DMS53 treated with DMSO at 0.1 percent for 48 hours (cell line): ENCODE results near the gene CNTNAP5.
A peak's percentile ranks its signal among the peaks of the same experiment; 100 is the strongest.

Source experiments
- DNase-seq: peaks from one replicate; lab custom pipeline; 2025; ENCODE audit not compliant: unreplicated experiment; lab: John Stamatoyannopoulos, UW

CNTNAP5 gene

DNA sequence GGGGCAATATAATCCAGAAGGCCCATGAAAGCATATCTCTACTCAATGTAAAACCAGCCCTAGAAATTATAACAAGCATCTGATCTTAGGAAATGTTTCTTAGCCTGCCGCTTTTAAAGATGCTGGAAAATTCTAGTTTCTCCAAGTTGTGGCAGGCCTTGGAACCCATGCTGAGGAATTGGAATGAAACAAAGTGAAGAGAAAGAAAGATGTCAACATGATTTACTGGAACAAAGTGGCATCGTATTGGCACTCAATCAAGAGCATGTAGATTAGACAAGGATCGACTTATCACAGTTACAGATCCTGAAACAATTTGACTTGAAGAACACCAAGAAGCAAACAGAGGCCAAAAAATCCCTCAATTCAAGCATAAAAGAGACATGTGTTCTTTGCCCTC lies 28.7 kb downstream of the CNTNAP5 start:
- DNase-seq, result no peak

GRCh38 chr2:124063596-124063995 lies 38.5 kb downstream of the CNTNAP5 start:
- no peak for DNase-seq

- no peak for DNase-seq
Measured at GRCh38 chr2:124065636-124066035, 40.5 kb downstream of the CNTNAP5 start.

DNA sequence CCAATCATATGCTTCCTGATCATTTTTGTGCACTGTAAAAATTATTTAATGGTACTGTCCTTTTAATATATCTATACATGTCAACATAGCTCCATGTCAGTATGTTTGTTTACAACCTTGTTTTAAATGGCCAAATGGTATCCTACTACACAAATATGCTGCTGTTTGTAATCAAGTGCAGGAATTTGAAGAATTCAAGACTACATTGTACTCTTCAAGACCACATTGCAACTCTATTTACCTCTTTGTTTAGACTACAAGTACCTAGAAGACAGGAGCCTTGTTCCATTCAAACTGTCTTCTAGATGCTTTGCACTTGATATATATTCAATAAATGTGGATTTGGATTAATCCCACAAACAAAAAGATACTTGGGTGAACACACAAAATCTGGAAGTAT lies 41.7 kb downstream of the CNTNAP5 start:
- no peak for DNase-seq

DNA sequence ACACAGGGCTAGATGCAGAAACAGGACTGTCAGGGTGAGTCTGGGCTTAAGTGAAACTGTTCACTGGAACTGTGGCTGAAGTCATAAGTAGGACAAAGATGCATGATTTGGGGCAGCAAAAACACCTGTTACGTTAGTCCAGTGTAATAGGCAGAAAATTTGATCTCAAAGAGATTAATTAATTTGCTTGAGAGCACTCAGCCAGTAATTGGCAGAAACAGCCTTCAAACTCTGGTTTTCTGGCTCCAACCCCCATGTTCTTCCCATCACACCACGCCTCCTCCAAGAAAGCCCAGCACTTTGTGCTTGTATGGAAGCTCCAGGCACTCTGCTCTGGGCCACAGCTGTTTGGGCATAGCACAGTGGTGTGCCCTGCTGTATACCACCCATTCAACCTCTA lies 54.0 kb downstream of the CNTNAP5 start:
- no peak for DNase-seq

DNA sequence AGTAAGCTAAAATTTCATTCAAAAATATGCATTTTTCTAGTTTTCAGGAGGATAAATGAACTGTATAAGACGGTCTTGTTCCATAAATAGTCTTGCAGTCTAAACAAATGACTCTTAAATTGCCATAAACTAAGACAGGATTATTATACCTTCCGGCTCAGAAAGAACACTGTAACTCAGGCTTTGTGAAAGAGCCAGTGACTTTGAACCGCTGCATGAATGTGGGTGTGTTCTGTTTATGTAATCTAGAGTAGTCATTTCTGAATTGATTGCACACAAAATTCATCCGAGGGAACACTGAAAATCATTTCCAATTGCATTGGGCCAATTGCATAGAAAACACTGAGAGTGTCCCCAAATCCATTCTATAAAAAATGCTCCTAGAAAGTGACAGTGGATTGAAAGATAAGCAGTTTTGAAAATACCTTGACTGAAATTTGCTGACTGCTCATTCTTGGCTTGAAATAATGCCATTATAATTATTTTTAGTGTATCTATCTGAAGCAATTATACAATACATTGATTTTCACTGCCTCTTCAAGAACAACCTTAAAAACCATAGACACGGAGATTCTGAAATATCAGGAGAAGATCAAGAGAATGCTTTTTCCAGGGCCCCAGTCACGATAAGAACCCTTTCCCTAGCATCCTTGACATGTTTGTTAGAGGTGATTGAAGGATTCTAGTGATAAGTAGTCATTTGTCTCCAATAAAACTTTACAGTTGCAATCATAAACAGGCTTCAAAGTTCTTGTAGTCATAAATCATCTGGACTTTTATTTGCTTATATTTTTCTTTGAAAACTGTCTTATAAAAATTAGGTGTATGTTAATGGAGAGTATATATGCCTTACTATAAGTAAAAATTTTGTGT lies 55.4 kb downstream of the CNTNAP5 start:
- DNase-seq, result no peak

- no peak for DNase-seq
Measured at GRCh38 chr2:124081154-124081716, 56.1 kb downstream of the CNTNAP5 start.

GRCh38 chr2:124088616-124089015 lies 63.5 kb downstream of the CNTNAP5 start:
- DNase-seq, result peak; percentile 53

DNA sequence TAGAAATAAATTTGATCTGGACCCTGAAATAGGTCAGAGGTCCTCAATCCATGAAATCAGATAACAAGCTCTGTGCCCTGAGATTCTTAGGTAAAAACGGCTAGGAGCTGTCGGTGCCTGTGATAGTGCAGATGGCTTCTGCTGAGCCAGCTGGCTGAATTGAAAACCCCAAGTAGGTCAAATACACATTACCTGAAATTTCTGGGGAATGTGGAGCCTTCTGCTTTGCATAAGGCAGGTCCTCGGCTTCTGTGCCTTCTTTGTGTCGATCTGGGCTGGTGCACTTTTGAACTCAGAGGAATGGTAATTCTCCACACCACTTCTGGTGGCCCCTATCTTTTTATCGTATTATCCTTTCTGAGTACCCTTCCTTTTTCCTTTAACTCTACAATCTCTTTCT lies 66.6 kb downstream of the CNTNAP5 start:
- no peak for DNase-seq

GRCh38 chr2:124092651-124093050 lies 67.6 kb downstream of the CNTNAP5 start:
- no peak for DNase-seq

GRCh38 chr2:124104914-124105313 lies 79.8 kb downstream of the CNTNAP5 start:
- no peak for DNase-seq

DNA sequence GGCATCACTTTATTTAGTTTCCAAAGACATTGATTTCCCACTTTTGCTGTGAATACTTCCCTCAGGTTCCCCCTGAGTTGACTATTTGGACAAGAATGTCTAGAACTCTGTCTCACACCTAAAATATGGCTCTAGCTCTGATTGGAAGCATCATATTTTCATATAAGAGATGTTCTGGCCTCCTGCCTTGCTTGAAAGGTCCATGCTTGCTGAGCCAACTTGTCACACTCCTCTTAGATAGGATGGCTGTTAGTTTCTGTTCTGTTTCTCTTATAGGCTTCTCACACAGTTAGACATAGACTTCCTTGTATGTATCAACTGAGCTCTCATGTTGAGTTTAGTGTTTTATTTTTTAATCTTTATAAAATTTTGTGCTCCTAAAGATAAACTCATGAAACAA lies 87.1 kb downstream of the CNTNAP5 start:
- no peak for DNase-seq

GRCh38 chr2:124112966-124113365 lies 87.9 kb downstream of the CNTNAP5 start:
- DNase-seq, result no peak

DNA sequence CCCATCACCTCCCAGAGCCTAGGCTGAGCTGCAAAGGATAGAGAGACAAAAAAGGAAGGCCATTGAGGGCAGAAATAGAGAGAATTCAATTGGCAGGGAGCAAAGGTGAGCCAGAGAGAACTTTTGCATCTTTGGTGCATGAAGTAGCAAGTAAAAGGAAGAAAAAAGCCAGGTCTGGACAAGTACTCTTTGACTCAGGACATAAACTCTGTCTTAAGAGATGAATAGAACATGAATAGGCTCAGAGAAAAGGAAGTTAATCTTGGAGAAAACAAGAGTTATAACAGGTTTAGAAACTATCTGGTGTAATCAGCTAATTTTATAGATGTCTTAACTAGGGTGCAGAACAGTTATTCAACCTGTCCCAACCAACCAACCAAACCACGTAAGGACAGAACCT lies 95.2 kb downstream of the CNTNAP5 start:
- DNase-seq, result no peak

DNA sequence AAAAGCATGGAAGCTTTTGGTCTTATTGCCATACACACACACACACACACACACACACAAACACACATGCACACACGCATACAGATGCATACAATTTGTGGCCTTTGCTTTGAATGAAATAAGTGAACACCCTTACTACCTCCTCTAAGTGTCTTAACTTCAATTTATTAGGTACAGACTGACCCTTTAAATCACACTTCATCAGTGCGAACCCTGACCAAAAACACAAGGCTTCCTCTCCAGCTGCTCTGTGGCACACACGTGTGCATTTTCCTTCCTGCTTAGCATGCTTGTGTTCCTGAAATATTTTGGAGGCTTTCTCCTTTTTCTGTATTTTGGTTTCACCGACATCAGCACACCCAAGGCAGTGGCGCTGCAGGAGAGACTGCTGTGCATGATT lies 96.0 kb downstream of the CNTNAP5 start:
- DNase-seq, result no peak

- DNase-seq, result no peak
Measured at GRCh38 chr2:124121760-124122275, 96.7 kb downstream of the CNTNAP5 start.

DNA sequence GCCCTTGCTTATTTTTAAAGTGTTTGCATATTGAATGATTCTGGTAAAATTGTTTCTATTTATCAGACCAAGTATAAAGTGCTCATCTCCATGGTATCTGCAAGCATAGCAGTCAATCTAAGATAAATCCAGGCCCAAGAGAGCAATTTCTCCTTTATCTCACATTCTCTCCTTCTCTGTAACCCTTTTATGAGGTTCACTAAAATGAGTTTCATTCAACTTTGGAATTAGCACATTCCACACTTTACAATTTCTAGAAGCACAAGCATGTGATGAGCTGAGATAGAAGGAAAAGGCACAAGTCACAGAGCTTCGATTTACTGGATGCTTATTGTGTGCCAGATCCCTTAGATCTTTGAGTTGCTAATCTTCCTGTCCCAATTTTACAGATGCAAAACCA lies 97.3 kb downstream of the CNTNAP5 start:
- DNase-seq, result no peak

DNA sequence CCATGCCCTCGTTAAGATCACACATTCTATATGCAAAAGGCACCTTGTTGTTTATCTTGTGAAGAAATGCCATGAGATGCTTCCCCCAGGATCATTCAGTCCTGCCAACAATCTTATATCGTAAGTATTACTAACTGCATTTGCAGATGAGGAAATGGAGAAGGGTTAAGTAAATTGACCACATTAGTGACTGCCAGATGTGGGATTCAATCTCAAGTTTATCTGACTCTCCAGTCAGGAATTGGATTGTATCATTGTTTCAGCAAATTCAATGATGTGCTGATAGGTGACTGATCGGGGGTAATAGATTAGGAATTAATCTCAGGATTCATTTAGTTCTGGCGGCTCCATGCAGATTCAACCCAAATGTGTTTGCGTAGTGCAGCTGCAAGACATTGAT lies 106.2 kb downstream of the CNTNAP5 start:
- no peak for DNase-seq

- DNase-seq, result no peak
Measured at GRCh38 chr2:124136110-124136509, 111.0 kb downstream of the CNTNAP5 start.

GRCh38 chr2:124138076-124138475 lies 113.0 kb downstream of the CNTNAP5 start:
- no peak for DNase-seq

- peak; percentile 86 for DNase-seq
Measured at GRCh38 chr2:124145982-124146381, 120.9 kb downstream of the CNTNAP5 start.

DNA sequence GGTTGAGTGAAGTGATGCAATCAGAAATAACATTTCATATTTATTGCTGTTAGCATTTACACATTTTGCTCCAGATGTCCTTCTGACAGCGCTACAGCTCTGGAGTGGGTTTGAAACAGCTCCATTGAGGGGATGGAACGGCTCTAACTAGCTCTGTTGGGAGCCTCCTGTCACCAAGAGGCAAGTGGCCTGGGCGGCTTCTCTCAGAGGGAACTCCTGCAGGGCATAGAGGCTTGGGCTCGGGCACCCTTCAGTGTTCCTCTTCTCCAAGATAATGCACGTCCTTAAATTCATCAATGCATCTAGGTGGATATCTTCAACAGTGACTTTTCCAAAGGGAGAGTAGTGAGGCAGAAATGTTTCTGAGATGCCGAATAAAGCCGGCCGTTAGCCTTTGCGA lies 122.5 kb downstream of the CNTNAP5 start:
- no peak for DNase-seq
